ENCODE data around the gene COL21A1. TPM values are rescaled to one million over a fixed set of nuclear protein-coding genes. Genes with fewer than 3 reads are reported as not detected.

Gene COL21A1
- total and polyA plus RNA-seq, 2 of the 13 experiments (the other 11 are each of a cell fraction or from before 2014, with no cell fraction given) = 0.13 TPM; not detected in 1

DNA sequence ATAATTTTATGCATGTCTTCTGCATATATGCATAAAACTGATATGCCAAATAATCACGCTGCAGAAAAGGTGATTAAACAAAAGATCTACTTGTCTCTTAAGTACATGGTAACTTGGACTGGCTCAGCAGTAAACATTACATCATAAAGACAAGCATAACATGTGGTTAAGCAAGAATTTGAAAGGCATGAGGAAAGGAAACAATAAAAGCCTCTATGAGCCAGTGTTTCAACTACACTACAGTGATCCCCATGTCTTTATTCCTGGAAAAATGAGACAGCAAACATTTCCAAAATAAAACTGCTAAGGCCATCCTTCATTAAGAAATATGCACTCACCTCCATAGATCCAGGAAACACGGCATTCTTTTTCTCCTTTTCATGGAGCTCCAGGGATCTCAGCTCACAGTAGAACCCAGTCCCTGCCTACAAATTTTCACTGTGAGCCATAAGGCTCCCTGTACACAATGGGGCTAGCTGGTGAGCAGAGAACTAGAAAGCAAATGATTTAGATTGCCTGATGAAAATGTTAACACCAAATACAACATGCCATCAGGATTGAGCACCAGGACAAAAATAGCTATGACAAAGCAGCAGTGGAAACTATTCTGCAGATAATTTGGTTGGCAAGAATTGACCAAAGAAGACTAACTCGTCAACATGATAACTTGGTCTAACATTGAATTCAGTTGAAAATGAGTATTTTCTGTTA is 156.1 kb downstream of the COL21A1 start (continued):
- TF ChIP-seq, protein P1, sequence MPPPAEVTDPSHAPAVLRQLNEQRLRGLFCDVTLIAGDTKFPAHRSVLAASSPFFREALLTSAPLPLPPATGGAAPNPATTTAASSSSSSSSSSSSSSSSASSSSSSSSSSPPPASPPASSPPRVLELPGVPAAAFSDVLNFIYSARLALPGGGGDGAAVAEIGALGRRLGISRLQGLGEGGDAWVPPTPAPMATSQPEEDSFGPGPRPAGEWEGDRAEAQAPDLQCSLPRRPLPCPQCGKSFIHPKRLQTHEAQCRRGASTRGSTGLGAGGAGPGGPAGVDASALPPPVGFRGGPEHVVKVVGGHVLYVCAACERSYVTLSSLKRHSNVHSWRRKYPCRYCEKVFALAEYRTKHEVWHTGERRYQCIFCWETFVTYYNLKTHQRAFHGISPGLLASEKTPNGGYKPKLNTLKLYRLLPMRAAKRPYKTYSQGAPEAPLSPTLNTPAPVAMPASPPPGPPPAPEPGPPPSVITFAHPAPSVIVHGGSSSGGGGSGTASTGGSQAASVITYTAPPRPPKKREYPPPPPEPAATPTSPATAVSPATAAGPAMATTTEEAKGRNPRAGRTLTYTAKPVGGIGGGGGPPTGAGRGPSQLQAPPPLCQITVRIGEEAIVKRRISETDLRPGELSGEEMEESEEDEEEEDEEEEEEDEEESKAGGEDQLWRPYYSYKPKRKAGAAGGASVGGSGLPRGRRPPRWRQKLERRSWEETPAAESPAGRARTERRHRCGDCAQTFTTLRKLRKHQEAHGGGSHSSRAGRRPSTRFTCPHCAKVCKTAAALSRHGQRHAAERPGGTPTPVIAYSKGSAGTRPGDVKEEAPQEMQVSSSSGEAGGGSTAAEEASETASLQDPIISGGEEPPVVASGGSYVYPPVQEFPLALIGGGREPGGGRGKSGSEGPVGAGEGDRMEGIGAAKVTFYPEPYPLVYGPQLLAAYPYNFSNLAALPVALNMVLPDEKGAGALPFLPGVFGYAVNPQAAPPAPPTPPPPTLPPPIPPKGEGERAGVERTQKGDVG (CRISPR knock-in tag; IDR thresholded peaks at IDR 0.05; ENCODE audit: borderline replicate concordance) = no peak
- TF ChIP-seq TBL1XR1 (IDR thresholded peaks at IDR 0.05; ENCODE audit: borderline replicate concordance, low read length, partially characterized antibody) = peak; percentile 36
- TF ChIP-seq, protein P2, sequence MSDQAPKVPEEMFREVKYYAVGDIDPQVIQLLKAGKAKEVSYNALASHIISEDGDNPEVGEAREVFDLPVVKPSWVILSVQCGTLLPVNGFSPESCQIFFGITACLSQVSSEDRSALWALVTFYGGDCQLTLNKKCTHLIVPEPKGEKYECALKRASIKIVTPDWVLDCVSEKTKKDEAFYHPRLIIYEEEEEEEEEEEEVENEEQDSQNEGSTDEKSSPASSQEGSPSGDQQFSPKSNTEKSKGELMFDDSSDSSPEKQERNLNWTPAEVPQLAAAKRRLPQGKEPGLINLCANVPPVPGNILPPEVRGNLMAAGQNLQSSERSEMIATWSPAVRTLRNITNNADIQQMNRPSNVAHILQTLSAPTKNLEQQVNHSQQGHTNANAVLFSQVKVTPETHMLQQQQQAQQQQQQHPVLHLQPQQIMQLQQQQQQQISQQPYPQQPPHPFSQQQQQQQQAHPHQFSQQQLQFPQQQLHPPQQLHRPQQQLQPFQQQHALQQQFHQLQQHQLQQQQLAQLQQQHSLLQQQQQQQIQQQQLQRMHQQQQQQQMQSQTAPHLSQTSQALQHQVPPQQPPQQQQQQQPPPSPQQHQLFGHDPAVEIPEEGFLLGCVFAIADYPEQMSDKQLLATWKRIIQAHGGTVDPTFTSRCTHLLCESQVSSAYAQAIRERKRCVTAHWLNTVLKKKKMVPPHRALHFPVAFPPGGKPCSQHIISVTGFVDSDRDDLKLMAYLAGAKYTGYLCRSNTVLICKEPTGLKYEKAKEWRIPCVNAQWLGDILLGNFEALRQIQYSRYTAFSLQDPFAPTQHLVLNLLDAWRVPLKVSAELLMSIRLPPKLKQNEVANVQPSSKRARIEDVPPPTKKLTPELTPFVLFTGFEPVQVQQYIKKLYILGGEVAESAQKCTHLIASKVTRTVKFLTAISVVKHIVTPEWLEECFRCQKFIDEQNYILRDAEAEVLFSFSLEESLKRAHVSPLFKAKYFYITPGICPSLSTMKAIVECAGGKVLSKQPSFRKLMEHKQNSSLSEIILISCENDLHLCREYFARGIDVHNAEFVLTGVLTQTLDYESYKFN (CRISPR knock-in tag; conservative IDR thresholded peaks at IDR 0.05) = peak; percentile 52; the same call in 1 of the 2 replicates
- TF ChIP-seq XRCC5 (optimal IDR thresholded peaks at IDR 0.05; ENCODE audit: low read length) = no peak
- TF ChIP-seq ZBTB42 (CRISPR knock-in tag; IDR thresholded peaks at IDR 0.05) = no peak
- peak; percentile 91 for TF ChIP-seq ZNF644 (CRISPR knock-in tag; IDR thresholded peaks at IDR 0.05; ENCODE audit: low read depth)
- TF ChIP-seq SOX6 (IDR thresholded peaks at IDR 0.05) = no peak
- TF ChIP-seq SOX6 (CRISPR knock-in tag; IDR thresholded peaks at IDR 0.05) = peak; percentile 83
- TF ChIP-seq ZSCAN12 (CRISPR knock-in tag; IDR thresholded peaks at IDR 0.05) = no peak
- TF ChIP-seq, protein P3, sequence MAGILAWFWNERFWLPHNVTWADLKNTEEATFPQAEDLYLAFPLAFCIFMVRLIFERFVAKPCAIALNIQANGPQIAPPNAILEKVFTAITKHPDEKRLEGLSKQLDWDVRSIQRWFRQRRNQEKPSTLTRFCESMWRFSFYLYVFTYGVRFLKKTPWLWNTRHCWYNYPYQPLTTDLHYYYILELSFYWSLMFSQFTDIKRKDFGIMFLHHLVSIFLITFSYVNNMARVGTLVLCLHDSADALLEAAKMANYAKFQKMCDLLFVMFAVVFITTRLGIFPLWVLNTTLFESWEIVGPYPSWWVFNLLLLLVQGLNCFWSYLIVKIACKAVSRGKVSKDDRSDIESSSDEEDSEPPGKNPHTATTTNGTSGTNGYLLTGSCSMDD (CRISPR knock-in tag; IDR thresholded peaks at IDR 0.05) = no peak
- TF ChIP-seq KDM3A (CRISPR knock-in tag; IDR thresholded peaks at IDR 0.05; ENCODE audit: low read depth) = peak; percentile 28; the same call in 1 of the 2 replicates

Data from HepG2 (cell line).